H54 (cell line): Measurements from ENCODE around the gene CCBE1.

ENCODE experiments used
- DNase-seq: peaks from one replicate; pipeline ENCODE4 v3.0.0; 2011; ENCODE audit warnings: low spot score, mixed read lengths; ENCODE audit not compliant: insufficient read length
- FAIRE-seq: peaks from 3 replicates; lab custom pipeline; 2011; peaks lifted over from hg19 to GRCh38; lab: Jason Lieb, UNC
- POLR2A ChIP-seq: IDR thresholded peaks from 2 replicates; pipeline ENCODE4 v1.6.1; 2011; ENCODE audit warnings: low read depth, mild to moderate bottlenecking, low read length

CCBE1 gene

DNA sequence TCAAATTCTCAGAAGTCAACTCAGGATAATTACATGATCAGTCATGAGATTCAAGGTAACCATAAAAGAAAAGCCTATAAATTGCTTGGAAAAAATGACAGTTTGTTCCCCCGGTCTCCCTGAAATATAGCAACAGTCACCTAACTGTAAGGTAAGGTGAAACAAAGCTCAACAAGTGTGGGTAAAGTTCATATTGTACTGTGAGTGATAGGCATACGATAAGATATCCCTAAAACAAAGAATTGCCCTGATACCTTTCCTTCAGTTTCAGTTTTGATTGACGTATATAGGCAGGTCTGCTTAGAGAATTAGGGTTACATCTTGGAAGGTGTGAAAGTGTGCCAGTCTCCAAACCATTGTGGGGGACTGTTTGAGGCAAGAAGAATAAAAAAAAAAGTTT is 4.0 kb upstream of the CCBE1 start:
- DNase-seq (no peak), FAIRE-seq (no peak)
- no peak for TF ChIP-seq POLR2A

DNA sequence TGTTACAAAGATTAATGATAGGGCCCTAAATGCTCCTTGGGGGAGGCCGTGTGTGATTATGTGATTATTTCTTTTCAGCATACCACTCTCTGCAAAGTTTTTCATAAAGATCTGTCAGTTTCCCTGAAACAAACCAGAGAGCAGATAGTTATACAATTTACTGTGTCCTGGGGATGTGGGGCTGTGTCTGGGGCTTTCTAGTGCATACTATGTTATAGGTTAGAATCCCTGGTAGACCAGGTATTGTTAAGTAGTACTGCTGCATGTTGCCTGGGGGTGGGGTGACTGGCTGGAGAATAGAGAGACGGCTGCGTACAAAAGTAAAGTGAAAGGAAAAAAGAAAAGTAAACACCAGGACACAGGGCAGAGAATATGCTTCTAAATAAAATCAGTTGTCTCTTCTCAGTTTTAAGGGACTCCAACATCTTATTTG is 3.3 kb upstream of the CCBE1 start:
- DNase-seq (no peak), FAIRE-seq (no peak)
- no peak for TF ChIP-seq POLR2A

DNA sequence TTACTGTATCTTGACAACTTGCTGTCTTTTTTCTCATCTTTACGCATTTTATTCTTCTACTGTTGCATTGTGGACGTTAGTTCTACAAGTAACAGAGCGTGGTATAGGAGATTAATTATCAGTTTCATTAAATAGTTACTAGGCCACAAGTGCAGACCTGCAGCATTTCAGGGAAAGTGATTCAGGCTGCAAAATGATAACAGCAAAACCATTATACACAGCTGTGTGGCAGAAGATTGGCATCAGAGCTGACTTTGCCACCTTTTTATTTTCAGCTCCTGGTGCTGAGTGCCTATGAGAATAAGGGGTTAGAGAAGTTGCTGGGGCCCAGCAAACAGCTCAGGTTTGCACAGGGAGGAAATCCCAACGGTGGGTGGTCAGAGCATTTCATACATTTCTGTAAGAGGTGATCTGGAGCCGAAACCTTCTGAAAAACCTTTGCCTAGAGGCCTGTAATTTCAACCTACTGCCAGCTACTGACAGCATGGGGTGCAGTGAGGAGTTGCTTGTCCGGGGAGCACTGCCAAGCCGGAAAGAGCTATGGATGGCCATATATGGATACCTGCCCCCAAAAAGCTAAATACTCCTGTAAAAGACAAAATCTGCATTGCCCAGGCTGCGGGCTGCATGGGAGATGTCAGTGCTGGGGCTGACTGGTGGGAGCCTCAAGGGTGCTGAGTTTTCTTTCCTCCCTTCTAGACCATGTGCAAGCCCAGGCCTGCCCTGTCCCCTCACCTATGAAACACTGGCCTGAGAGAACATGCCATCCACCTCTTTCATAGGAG is 2.7 kb upstream of the CCBE1 start:
- no peak for DNase-seq
- no peak for FAIRE-seq
- no peak for TF ChIP-seq POLR2A

DNA sequence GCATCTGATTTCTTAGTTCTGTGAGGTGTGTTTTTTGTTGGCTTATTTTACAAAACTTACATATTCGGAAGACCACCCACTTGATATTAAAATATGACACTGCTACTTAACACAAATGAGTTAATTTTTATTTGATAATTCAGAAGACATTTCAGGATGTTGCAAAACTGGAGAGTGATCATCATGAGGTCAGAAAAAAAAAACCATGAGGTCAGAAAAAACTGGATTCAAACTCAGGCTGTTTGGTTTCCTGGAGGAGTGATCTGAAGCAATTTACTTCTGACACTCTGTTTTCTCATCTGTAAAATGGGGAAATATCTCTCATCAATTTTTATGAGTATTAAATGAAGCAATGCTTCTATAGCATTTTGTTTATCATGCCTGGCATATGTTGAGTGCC is 1.8 kb upstream of the CCBE1 start:
- no peak for FAIRE-seq
- DNase-seq, result no peak
- no peak for TF ChIP-seq POLR2A

DNA sequence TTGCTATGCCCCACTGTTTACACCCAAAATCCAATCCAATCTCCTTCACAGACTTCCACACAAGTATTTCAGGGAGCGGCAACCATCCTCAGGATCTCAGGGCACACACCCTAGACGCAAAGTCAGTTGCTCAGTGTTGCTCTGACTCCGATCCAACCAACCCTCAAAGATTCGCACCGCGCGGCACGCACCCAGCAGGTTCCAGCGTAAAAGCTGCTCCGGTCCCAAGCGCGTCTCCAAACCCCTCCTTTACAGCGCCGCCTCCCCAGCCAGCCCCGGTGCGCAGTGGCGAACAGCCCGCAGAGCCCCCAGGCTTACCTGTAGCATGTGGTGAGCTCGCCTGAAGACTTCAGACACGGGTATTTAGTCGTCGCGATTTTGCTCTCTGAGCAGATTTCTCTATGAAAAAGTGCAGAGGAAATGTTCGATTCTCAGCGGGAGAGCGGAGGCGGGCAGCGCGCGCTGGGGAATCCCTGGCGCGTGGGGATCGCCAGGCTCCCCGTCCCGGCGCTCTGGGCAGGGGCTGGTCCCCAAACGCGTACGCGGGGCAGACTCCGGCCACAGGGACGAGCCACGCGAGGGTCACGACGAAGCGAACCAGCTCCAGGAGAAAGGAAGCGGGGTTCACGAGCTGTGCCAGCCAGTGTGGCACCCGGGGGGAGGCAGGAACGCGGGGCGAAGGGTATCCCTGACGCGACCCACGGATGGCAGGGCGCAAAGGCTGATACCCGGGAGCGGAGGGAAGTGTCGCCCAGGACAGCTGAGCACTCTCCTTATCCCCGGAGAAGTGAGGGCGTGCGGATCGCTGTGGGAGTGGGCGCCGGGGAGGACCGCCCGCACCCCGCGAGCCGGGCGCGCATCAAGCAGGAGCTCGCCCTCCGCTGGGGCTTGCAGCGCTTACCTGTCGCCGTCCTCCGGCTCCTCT is 650 bp downstream of the CCBE1 start:
- no peak for DNase-seq
- no peak for FAIRE-seq
- TF ChIP-seq POLR2A, result no peak

DNA sequence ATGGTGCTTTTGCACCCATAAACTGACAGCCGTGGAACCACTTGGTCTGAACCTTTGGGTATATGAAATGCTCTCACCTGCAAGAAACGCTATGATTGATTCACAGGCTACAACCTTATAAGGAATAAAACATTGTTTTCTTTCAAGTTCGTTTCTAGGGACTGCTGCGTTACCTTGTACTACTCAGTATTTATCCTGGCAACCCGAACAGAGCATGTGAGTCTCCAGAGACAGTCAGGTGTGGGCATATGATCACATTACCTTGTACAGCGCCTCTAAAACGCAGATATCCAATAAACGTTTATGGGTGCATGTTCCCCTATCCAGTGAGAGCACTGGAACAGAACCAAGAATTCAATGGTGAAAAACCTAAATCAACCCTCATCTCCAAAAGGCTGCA is 1.7 kb downstream of the CCBE1 start:
- FAIRE-seq, result no peak
- TF ChIP-seq POLR2A, result no peak
- no peak for DNase-seq

DNA sequence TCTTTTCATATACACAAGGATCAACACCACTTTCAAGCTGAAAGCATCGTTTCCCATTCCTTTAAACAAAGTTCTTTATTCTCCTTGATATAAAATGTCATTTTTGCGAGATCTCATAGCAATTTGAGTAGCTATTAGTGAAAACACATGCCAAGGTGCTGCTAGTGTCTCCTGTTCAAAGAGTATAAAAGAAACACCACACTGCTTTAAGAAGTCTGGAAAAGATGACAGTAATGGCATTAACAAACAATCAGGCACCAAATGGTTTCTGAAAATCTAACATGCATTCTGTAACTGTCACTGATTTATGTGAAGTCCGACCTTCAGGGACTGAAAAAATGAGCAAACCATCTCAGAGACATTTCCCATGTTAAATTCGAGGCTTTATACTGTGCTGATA is 2.4 kb downstream of the CCBE1 start:
- DNase-seq (no peak), FAIRE-seq (no peak)
- TF ChIP-seq POLR2A, result no peak

DNA sequence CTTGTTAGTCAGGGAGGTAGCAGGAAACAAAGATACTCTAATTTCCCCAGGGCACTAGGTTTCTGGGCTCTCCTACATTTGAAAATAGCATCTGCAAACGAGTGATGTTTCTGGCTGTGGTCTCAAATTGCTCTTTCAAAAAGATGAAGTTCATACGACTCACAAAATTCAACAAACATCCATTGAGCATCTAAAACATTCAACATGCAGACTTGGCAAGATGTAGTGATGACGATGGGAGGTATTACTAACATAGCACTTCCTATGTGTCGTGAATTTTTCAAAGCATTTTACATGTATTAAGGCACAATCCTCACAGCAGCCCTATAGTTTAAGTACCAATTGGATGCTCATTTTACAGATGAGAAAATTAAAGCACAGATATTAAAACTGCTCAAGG is 5.2 kb downstream of the CCBE1 start:
- TF ChIP-seq POLR2A, result no peak
- DNase-seq (no peak), FAIRE-seq (no peak)

DNA sequence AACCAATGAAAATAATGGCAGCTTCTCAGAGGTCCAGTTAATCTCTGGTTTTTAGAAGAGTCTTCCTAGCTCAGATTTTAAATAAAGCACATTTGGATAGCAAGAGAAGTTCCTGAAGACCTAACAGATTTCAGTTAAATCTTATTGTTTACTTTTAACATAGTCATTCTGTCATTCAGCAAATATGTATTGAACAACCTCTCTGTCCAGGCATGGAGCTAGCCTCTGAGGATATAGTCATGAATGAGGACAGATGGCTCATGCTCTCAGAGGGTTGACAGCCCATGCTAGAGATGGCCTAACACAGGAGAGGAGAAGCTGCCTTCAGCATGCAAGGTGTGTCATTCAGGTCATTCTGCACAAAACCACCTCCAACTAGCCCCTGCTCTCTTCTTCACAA is 6.2 kb downstream of the CCBE1 start:
- TF ChIP-seq POLR2A, result no peak
- FAIRE-seq (peak; percentile 61), DNase-seq (peak; percentile 32)

DNA sequence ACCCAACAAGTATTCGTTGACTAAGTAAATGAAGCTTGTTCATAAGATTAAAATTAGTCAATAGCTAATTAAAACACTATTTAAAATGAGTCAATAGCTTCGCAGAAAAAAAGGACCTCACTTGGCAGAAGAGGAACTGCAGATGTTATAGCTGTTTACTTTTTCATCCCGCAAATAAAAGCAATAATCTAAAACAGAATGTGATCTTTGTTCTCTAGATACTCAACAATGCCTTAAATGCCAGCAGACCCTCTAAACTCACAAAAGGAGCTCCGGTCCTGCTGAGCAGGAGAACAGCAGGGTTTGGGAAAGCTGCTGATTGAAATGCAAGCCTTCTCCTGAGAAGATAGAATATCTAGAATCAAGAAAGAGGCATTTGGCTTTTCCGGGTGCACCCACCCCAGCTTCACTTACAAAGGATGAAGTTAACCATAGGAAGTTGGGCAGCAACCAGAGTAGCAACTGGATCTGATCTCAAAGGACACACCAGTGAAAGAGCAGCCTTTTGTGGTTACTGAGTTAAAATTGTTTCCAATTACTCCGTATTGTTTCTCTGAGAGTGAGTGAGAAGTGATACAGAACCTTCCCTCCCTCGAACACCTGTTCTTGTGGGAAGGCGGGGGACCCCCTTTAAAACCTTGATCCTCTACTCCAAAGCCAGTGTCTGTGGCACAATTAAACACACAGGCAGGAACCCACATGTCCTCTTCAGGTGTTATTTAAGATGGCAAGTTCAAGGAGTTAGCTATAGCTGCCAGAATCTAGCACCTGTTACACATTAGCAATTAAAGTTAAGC is 6.8 kb downstream of the CCBE1 start:
- no peak for TF ChIP-seq POLR2A
- no peak for DNase-seq
- no peak for FAIRE-seq

DNA sequence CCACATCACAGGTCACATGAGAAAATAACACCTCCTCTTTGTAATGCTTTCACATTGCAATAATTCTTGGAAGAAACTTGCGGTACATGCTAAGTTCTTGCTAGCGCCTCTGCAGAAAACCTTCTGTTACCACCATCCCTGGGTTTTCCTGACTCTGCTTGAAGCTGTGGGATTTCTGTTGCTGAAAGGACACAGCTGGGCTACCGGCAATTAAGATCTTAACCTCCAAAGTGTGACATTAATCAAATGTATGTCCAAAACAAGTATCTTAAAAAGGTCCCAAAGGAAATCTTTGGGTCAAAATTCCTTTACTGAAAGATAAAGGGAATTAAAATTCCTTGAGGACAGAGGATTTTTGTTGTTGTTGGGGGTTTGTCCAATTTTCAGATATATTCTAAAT is 7.5 kb downstream of the CCBE1 start:
- DNase-seq, result no peak
- no peak for FAIRE-seq
- TF ChIP-seq POLR2A, result no peak

DNA sequence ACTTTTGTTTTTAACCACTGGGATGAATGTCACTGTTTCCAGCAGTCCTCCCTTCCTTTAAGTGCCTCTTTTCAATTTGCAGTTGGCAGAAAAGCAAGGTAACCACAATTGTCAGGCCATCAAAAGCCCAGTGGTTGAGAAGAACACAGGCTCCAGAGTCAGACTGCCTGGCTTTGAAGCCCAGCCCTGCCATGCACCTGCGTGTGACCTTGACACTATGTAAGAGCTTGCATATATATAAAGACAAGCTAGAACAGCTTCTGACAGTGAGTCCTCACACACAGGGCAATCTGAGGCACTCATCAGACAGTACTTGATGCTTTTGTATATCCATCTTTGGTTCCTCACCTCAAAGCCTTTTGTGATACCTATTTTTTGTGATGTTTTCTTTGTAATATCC is 11.0 kb downstream of the CCBE1 start:
- DNase-seq, result no peak
- no peak for TF ChIP-seq POLR2A
- no peak for FAIRE-seq

DNA sequence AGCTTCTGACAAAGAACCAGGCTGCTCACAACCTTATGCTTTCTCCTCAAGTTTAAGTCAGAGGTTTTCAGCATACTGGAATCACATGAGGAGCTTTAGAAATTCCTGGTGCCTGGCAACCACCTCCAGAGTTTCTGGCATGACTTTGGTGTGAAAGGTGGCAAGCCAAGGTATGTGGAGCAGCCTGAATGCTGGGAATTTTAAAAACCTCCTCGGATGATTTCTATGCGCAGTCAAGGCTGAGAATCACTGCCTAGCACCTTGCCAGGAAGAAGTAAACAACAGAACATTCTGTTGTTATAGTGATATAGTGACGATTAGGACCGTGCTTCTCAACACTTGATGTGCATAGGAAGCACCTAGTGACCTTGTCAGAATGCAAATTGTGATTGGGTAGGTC is 11.7 kb downstream of the CCBE1 start:
- TF ChIP-seq POLR2A, result no peak
- FAIRE-seq (no peak), DNase-seq (no peak)

DNA sequence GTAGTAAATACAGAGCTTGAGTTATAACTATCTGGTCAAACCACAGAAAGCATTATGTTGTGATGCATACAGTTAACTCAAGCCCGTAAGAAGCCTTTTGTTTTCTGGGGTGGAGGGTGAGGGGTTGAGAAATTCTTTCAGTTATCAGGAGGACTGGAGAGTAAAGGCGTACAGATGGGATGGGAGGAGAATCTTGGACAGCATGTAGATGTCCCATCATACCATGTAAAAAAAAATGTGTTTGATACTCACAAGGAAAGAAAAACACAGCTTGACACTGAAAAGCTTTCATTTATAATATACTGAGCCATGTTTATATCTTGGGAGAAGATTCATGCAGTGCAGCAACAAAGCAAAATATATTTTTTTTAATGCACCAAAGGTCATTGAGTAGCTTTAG is 12.4 kb downstream of the CCBE1 start:
- no peak for DNase-seq
- no peak for FAIRE-seq
- TF ChIP-seq POLR2A, result no peak

DNA sequence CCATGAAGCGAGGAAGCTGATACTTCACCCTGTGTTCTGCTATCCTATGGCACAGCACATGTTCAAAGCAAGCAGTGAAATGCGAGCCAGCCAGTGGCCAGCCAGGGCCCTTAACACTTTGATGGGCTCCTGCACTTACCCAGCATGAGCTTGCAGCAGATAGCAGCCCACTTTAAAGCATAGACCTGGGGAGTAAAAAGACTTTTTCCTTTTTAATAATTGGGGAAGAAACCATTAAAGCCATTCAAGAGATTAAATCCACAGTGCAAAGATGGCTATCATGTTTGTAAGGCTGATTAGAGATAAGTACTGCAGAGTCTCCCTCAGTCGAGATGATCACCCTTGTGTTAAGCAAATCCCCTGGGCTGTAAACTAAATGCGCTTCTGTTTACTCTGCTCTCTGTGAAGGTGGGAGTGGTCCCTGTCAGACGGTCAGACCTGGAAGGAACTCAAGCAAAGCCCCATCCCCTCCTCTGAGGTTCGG is 15.7 kb downstream of the CCBE1 start:
- TF ChIP-seq POLR2A, result no peak
- DNase-seq (no peak), FAIRE-seq (no peak)
